Tibial artery (tissue), 4 donors: ENCODE data around the gene KLHL5.

Experiments used
- DNase-seq, 2 donors: peaks; one replicate each; pipeline ENCODE4 v3.0.0-alpha.2; 2019
- H3K27ac ChIP-seq, 2 donors: fragments of 200-600 bp; sonication (generic) in 1 of 2; 1 replicate in 1 of 2; 2 replicates in 1 of 2; pipeline ENCODE4 v1.5.1; 2018 to 2019; ENCODE audit warnings: mild to moderate bottlenecking in 1 of 2
- H3K27me3 ChIP-seq, 2 donors: fragments of 200-600 bp; sonication (generic) in 1 of 2; one replicate each; pipeline versions ENCODE4 v1.5.1 to v1.6.0; 2016 to 2019
- H3K36me3 ChIP-seq, 3 donors: fragments of 200-600 bp; sonication (generic) in 2 of 3; one replicate each; pipeline ENCODE4 v1.5.1; 2016 to 2019; ENCODE audit warnings: mild to moderate bottlenecking in 2 of 3
- H3K4me1 ChIP-seq, 4 donors: fragments of 200-600 bp; sonication (generic) in 2 of 4; 1 replicate in 3 of 4; 2 replicates in 1 of 4; pipeline ENCODE4 v1.5.1; 2016 to 2019
- H3K4me3 ChIP-seq, 2 donors: fragments of 200-600 bp; sonication (generic) in 1 of 2; 1 replicate in 1 of 2; 2 replicates in 1 of 2; pipeline ENCODE4 v1.5.1; 2018 to 2019; ENCODE audit warnings: mild to moderate bottlenecking in 2 of 2
- H3K9me3 ChIP-seq, 3 donors: fragments of 200-600 bp; sonication (generic) in 1 of 3; one replicate each; pipeline ENCODE4 v1.5.1; 2016 to 2019
- intact Hi-C: fragments of 100-400 bp; cut with DNase I; formaldehyde crosslinking; loops from one replicate; pipeline ENCODE4 v1.15.0; 2023; ENCODE audit warnings: low total_unique reads
- TF ChIP-seq, protein P1 (sequence below), 2 experiments: fragments of 200-600 bp in 1 of 2; fragments of 450-650 bp in 1 of 2; IDR thresholded peaks; one replicate each; pipeline ENCODE4 v1.5.1; 2017 to 2019; ENCODE audit warnings: antibody characterized with exemption in 2 of 2, mild to moderate bottlenecking in 1 of 2, moderate library complexity in 1 of 2

The KLHL5 gene, protein sequence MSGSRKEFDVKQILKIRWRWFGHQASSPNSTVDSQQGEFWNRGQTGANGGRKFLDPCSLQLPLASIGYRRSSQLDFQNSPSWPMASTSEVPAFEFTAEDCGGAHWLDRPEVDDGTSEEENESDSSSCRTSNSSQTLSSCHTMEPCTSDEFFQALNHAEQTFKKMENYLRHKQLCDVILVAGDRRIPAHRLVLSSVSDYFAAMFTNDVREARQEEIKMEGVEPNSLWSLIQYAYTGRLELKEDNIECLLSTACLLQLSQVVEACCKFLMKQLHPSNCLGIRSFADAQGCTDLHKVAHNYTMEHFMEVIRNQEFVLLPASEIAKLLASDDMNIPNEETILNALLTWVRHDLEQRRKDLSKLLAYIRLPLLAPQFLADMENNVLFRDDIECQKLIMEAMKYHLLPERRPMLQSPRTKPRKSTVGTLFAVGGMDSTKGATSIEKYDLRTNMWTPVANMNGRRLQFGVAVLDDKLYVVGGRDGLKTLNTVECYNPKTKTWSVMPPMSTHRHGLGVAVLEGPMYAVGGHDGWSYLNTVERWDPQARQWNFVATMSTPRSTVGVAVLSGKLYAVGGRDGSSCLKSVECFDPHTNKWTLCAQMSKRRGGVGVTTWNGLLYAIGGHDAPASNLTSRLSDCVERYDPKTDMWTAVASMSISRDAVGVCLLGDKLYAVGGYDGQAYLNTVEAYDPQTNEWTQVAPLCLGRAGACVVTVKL

DNA sequence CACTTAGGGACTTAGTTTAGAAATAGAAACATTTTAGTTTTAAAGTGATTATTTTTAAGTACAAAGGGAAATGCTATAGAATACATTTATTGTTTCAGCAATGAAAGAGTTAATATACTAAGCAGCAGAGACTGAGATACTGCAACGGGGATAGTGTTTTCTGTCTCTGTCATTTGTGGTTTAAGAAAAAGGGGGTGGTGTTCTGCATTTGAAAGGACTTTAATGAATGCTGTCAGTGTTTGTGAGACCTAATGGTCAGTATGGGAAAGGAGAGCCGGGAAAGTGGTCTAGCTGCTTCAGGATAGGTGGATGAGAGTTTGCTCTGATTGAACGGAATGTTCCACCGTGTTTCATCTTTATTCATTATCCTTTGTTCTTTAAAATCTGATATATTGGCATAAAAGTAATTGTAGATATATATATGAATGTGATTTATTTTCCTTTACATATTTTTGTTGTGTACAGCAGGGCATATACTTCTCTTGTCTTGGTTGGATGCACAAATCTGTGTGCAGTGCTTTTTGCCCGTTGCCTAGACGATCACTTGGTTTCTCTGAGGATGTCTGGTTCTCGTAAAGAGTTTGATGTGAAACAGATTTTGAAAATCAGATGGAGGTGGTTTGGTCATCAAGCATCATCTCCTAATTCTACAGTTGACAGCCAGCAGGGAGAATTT is at the start of gene KLHL5:
TSS of gene KLHL5 (plus strand) at position 139 of the 676 bp plus-strand sequence. CDS start at position 560, 421 bp downstream.
- H3K36me3 ChIP-seq, result no peaks in the 10 kb centered on the region
- no peaks in the 10 kb centered on the region for H3K4me1 ChIP-seq
- TF ChIP-seq, protein P1, sequence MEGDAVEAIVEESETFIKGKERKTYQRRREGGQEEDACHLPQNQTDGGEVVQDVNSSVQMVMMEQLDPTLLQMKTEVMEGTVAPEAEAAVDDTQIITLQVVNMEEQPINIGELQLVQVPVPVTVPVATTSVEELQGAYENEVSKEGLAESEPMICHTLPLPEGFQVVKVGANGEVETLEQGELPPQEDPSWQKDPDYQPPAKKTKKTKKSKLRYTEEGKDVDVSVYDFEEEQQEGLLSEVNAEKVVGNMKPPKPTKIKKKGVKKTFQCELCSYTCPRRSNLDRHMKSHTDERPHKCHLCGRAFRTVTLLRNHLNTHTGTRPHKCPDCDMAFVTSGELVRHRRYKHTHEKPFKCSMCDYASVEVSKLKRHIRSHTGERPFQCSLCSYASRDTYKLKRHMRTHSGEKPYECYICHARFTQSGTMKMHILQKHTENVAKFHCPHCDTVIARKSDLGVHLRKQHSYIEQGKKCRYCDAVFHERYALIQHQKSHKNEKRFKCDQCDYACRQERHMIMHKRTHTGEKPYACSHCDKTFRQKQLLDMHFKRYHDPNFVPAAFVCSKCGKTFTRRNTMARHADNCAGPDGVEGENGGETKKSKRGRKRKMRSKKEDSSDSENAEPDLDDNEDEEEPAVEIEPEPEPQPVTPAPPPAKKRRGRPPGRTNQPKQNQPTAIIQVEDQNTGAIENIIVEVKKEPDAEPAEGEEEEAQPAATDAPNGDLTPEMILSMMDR (IDR thresholded peaks at IDR 0.05), result no peak
- DNase-seq, result no peak
- no peak within 1 kb of the TSS for H3K4me3 ChIP-seq
- H3K27me3 ChIP-seq, result no peaks in the 10 kb centered on the region
- intact Hi-C loops, result no loop called here
- H3K27ac ChIP-seq, result no peak within 1 kb of the TSS
- no peaks in the 10 kb centered on the region for H3K9me3 ChIP-seq

DNA sequence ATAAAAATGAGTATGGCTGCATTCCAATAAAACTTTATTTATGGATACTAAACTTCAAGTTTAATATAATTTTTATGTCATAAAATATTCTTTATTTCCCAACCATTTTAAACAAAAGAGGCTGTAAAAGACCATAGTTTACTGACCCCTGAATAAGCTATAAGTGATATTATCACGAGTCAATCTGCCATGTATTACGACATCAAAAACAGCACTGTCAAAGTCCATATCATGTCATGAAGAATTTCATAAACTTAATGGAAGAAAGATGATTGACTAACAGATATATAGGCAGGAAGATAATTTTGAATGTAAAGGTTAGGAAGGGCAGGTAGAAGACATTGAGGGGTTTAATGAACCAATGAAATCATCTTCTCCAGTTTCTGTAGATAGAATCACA is 48.0 kb upstream of the KLHL5 start:
- intact Hi-C loops, result no loop called here
- Histone ChIP-seq H3K36me3 (no peaks in the 10 kb centered on the region), H3K27me3 (no peaks in the 10 kb centered on the region), H3K4me1 (no peaks in the 10 kb centered on the region), H3K9me3 (no peaks in the 10 kb centered on the region), H3K4me3 (no peak overlapping the region), H3K27ac (no peak overlapping the region)
- TF ChIP-seq, protein P1 (IDR thresholded peaks at IDR 0.05), result no peak
- no peak for DNase-seq

DNA sequence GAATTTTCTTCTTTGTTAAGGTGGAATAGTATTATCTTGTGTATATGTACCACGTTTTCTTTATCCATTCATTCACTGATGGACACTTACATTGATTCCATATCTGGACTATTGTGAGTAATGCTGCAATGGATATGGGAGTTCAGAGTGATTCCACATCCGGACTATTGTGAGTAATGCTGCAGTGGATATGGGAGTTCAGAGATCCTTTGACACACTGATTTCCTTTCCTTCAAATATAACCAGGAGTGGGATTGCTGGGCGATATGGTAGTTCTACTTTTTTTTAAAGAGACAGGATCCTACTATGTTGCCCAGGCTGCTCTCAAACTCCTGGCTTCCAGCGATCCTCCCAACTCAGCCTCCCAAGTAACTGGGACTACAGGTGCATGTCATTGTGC is 41.9 kb upstream of the KLHL5 start:
- H3K4me1 ChIP-seq, result no peaks in the 10 kb centered on the region
- intact Hi-C loops, result no loop called here
- no peak for DNase-seq
- H3K4me3 ChIP-seq, result no peak overlapping the region
- no peak overlapping the region for H3K27ac ChIP-seq
- H3K36me3 ChIP-seq, result no peaks in the 10 kb centered on the region
- no peaks in the 10 kb centered on the region for H3K9me3 ChIP-seq
- TF ChIP-seq, protein P1 (IDR thresholded peaks at IDR 0.05), result no peak
- H3K27me3 ChIP-seq, result peaks cover 0 to 5% of the 10 kb centered on the region in 2 donors

DNA sequence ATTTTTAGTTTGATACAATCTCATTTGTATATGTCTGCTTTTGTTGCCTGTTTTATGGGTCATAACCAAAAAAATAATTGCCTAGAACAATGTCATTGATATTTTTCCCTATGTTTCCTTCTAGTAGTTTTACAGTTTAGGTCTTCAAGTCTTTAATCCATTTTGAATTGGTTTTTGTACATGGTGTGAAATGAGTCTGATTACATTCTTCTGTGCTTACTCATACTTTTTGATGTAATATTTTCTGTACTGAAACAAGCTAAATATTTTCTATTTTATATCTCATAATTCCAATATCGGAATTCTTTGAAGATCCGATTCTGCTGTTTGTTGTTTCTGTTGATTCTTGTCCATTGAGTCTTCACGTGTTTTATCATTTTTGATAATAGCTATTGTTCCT is 40.4 kb upstream of the KLHL5 start:
- TF ChIP-seq, protein P1 (IDR thresholded peaks at IDR 0.05), result no peak
- intact Hi-C loops, result no loop called here
- Histone ChIP-seq H3K27ac (no peak overlapping the region), H3K27me3 (peaks cover 0 to 5% of the 10 kb centered on the region in 2 donors), H3K4me1 (no peaks in the 10 kb centered on the region), H3K36me3 (no peaks in the 10 kb centered on the region), H3K4me3 (no peak overlapping the region), H3K9me3 (no peaks in the 10 kb centered on the region)
- DNase-seq, result no peak

DNA sequence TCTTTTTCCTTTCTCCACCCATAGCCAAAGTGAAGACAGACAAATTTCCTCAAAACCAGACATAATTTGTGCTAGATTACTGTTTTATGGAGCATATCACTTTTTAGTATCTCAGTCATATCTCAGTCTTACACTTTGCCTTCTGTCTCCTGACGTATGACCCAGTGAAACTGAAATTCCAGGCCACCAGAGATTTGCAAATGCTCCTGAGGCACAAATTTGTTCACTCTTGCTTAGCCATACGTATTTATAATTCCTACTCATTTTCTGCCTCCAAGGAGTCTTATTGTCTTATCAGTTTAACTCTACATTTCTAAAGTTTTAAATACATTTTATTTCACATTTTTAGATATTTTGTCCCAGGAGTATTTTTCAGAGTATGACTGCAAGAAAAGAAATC is 39.8 kb upstream of the KLHL5 start:
- no peak overlapping the region for H3K4me3 ChIP-seq
- TF ChIP-seq, protein P1 (IDR thresholded peaks at IDR 0.05), result no peak

More for the DNA sequence above, 39.8 kb upstream of the KLHL5 start:
- no peak overlapping the region for H3K27ac ChIP-seq
- H3K27me3 ChIP-seq, result peaks cover 0 to 5% of the 10 kb centered on the region in 2 donors
- no peaks in the 10 kb centered on the region for H3K9me3 ChIP-seq
- H3K4me1 ChIP-seq, result no peaks in the 10 kb centered on the region
- no peaks in the 10 kb centered on the region for H3K36me3 ChIP-seq
- DNase-seq, result no peak
- intact Hi-C loops, result no loop called here
